Activated naive CD4-positive, alpha-beta T cell treated with anti-CD3 and anti-CD28 coated beads for 36 hours (primary cell): ENCODE measurements around the gene UGT1A6. TPM values are rescaled to one million over a fixed set of nuclear protein-coding genes. Genes with fewer than 3 reads are reported as not detected.

Source experiments
- CTCF ChIA-PET: fragments of 350-600 bp; sonication (Branson Sonifier 250); formaldehyde crosslinking; loops from one replicate; lab custom pipeline; 2021; ENCODE audit warnings: antibody characterized with exemption; lab: Charles Lee
- DNase-seq: peaks from one replicate; pipeline ENCODE4 v3.0.0-alpha.2; 2020
- H3K27ac Mint-ChIP-seq: one replicate; pipeline ENCODE4 v1.8.0; 2021; ENCODE audit warnings: mild to moderate bottlenecking, mixed read lengths
- H3K27me3 Mint-ChIP-seq: one replicate; pipeline ENCODE4 v1.8.0; 2021; ENCODE audit warnings: low read depth, mixed read lengths
- H3K36me3 Mint-ChIP-seq: one replicate; pipeline ENCODE4 v1.8.0; 2021; ENCODE audit warnings: low read depth, mixed read lengths
- H3K4me1 Mint-ChIP-seq: one replicate; pipeline ENCODE4 v1.8.0; 2021; ENCODE audit warnings: low read depth, mixed read lengths
- H3K4me3 Mint-ChIP-seq: one replicate; pipeline ENCODE4 v1.8.0; 2021; ENCODE audit warnings: mild to moderate bottlenecking, moderate library complexity, mixed read lengths
- H3K9me3 Mint-ChIP-seq: one replicate; pipeline ENCODE4 v1.8.0; 2021; ENCODE audit warnings: mixed read lengths
- intact Hi-C: fragments of 100-400 bp; cut with micrococcal nuclease; formaldehyde crosslinking; loops from one replicate; pipeline ENCODE4 v1.15.1; 2023
- total RNA-seq, 2 experiments: library from RNA; stranded (reverse); gene quantifications; one replicate each; pipeline ENCODE4 v1.2.3, GENCODE V29; 2021

UGT1A6 gene
- total RNA-seq, 2 experiments from 2014 or later = not detected

DNA sequence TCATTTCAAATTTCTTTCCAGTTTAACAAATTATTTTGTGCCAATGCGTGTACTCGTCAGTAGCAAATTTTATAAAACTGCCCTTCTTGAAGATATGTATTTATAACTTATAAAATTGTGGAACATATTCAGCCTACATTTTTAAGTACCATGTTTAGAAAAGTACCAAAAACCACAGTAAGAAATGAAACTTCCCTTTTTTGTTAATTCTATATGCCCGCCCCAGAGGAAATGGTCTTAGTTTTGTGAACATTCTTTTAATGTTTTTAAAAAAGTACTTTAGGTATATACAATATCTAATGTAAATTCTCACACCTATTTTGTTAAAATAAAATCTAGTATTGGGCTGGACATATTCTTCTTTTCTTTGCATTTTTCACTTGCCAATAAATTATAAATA, 19.8 kb upstream of the UGT1A6 start:
- intact Hi-C loops = no loop called here
- CTCF ChIA-PET = no interaction called here

GRCh38 chr2:233673896-233674295, 18.8 kb upstream of the UGT1A6 start:
- no peaks in the 10 kb centered on the region for H3K4me1 Mint-ChIP-seq
- CTCF ChIA-PET = no interaction called here
- H3K27me3 Mint-ChIP-seq = peaks cover 13% of the 10 kb centered on the region
- H3K27ac Mint-ChIP-seq = no peak overlapping the region
- no peaks in the 10 kb centered on the region for H3K36me3 Mint-ChIP-seq
- H3K9me3 Mint-ChIP-seq = no peaks in the 10 kb centered on the region
- DNase-seq = no peak
- H3K4me3 Mint-ChIP-seq = no peak overlapping the region
- intact Hi-C loops = no loop called here

More for the DNA sequence above, 19.8 kb upstream of the UGT1A6 start:
- Mint-ChIP-seq H3K9me3 (peaks cover 4% of the 10 kb centered on the region), H3K27me3 (peaks cover 21% of the 10 kb centered on the region), H3K4me3 (no peak overlapping the region), H3K36me3 (no peaks in the 10 kb centered on the region), H3K27ac (no peak overlapping the region), H3K4me1 (no peaks in the 10 kb centered on the region)
- no peak for DNase-seq

GRCh38 chr2:233674314-233674713, 18.4 kb upstream of the UGT1A6 start:
- CTCF ChIA-PET = no interaction called here
- H3K27me3 Mint-ChIP-seq = peaks cover 13% of the 10 kb centered on the region
- no peak overlapping the region for H3K4me3 Mint-ChIP-seq
- H3K9me3 Mint-ChIP-seq = no peaks in the 10 kb centered on the region
- H3K4me1 Mint-ChIP-seq = no peaks in the 10 kb centered on the region
- H3K27ac Mint-ChIP-seq = no peak overlapping the region
- no peak for DNase-seq
- intact Hi-C loops = no loop called here
- no peaks in the 10 kb centered on the region for H3K36me3 Mint-ChIP-seq

DNA sequence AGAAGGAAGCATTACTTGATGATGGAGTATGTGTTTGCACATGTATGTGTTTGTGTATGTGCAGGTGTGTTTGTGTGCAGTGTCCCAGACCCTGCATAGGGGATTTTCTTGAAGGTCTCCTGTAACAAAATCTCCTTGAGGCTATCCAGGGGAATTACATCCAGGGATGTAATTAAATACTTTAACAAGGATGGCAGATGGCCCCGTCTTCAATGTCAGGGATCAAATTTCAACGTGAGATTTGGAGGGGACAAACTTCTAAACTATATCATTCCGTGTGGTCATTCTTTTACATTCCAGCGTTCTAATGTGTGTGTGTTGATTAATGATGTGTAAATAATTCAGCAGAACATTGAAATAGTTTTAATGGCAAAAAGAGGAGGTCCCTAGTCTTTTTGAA, 17.7 kb upstream of the UGT1A6 start:
- Mint-ChIP-seq H3K27me3 (peaks cover 11% of the 10 kb centered on the region), H3K27ac (no peak overlapping the region), H3K36me3 (no peaks in the 10 kb centered on the region), H3K4me3 (no peak overlapping the region), H3K9me3 (no peaks in the 10 kb centered on the region), H3K4me1 (no peaks in the 10 kb centered on the region)
- CTCF ChIA-PET = no interaction called here
- intact Hi-C loops = no loop called here
- DNase-seq = no peak

DNA sequence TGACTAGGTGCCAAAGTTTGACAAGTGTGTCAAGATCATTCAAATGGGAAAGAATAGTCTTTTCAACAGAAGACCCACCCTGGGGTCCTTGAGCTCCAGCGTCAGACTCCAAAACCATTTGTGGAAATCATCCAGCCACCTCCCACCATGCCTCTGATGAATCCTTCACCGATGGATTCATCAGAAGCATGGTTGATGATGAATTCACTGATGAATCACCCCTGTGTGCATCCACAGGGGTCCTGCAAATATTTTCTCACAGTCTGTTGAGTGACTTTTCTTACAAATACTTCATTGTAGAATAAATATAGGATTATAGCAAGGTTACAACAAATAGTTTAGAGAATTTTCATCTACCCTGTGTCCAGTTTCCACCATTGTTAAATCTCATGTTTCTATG, 16.6 kb upstream of the UGT1A6 start:
- CTCF ChIA-PET = no interaction called here

GRCh38 chr2:233679196-233679595, 13.5 kb upstream of the UGT1A6 start:
- H3K36me3 Mint-ChIP-seq = no peaks in the 10 kb centered on the region
- DNase-seq = no peak
- H3K4me3 Mint-ChIP-seq = no peak overlapping the region
- no peak overlapping the region for H3K27ac Mint-ChIP-seq
- CTCF ChIA-PET = no interaction called here
- no peaks in the 10 kb centered on the region for H3K4me1 Mint-ChIP-seq
- intact Hi-C loops = no loop called here
- no peaks in the 10 kb centered on the region for H3K27me3 Mint-ChIP-seq
- no peaks in the 10 kb centered on the region for H3K9me3 Mint-ChIP-seq

More for the DNA sequence above, 16.6 kb upstream of the UGT1A6 start:
- Mint-ChIP-seq H3K4me1 (no peaks in the 10 kb centered on the region), H3K27me3 (peaks cover 2% of the 10 kb centered on the region), H3K9me3 (no peaks in the 10 kb centered on the region), H3K27ac (no peak overlapping the region), H3K36me3 (no peaks in the 10 kb centered on the region), H3K4me3 (no peak overlapping the region)
- no peak for DNase-seq
- intact Hi-C loops = no loop called here

GRCh38 chr2:233680361-233681045, 12.2 kb upstream of the UGT1A6 start:
- intact Hi-C loops = no loop called here
- Mint-ChIP-seq H3K9me3 (no peaks in the 10 kb centered on the region), H3K27ac (no peak overlapping the region), H3K27me3 (no peaks in the 10 kb centered on the region), H3K4me1 (no peaks in the 10 kb centered on the region), H3K36me3 (no peaks in the 10 kb centered on the region), H3K4me3 (no peak overlapping the region)
- CTCF ChIA-PET = no interaction called here
- DNase-seq = no peak

- intact Hi-C loops = no loop called here
- Mint-ChIP-seq H3K4me1 (no peaks in the 10 kb centered on the region), H3K36me3 (no peaks in the 10 kb centered on the region), H3K27ac (no peak within 1 kb of the TSS), H3K4me3 (no peak within 1 kb of the TSS), H3K27me3 (no peaks in the 10 kb centered on the region), H3K9me3 (no peaks in the 10 kb centered on the region)
- DNase-seq = no peak
- CTCF ChIA-PET = interaction anchor here (0.6 to 0.7 kb wide), 2 partner anchors 9 to 533 kb away, joined by 3 to 4 read pairs; no protein-coding TSS in a partner anchor
Observed at GRCh38 chr2:233681521-233682099, 11.1 kb upstream of the UGT1A6 start, which contains the start of gene UGT1A7. Gene UGT1A7, plus strand, starts transcription at chr2:233681901. Its CDS starts 37 bp downstream, at chr2:233681938.

GRCh38 chr2:233684640-233685039, 8.1 kb upstream of the UGT1A6 start:
- H3K9me3 Mint-ChIP-seq = no peaks in the 10 kb centered on the region
- no peak for DNase-seq
- no peak overlapping the region for H3K27ac Mint-ChIP-seq
- H3K4me1 Mint-ChIP-seq = no peaks in the 10 kb centered on the region
- no peaks in the 10 kb centered on the region for H3K36me3 Mint-ChIP-seq
- H3K27me3 Mint-ChIP-seq = peaks cover 3% of the 10 kb centered on the region
- no peak overlapping the region for H3K4me3 Mint-ChIP-seq
- intact Hi-C loops = no loop called here
- CTCF ChIA-PET = no interaction called here

DNA sequence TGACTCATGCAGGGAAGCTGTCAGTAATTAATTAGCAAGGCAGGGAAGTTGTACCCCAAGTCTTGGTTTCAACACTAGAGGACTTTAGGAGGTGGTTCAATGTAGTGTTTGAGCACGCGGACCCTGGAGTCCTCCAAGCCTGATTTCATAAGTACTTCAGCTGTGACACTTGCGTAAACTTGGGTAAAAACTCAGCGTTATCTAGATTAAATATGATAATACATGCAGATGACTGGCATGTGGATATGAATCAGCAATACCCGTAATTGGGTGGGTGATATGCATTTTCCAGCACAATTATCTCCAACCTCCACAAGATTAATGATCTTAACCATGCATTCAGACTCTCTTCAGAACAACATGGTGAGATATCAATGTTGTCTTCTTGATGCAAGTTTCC, 5.8 kb upstream of the UGT1A6 start:
- no peaks in the 10 kb centered on the region for H3K4me1 Mint-ChIP-seq
- H3K9me3 Mint-ChIP-seq = no peaks in the 10 kb centered on the region
- intact Hi-C loops = no loop called here
- H3K27ac Mint-ChIP-seq = no peak overlapping the region
- no peaks in the 10 kb centered on the region for H3K36me3 Mint-ChIP-seq
- H3K27me3 Mint-ChIP-seq = peaks cover 3% of the 10 kb centered on the region
- no peak for DNase-seq
- CTCF ChIA-PET = no interaction called here
- H3K4me3 Mint-ChIP-seq = no peak overlapping the region

DNA sequence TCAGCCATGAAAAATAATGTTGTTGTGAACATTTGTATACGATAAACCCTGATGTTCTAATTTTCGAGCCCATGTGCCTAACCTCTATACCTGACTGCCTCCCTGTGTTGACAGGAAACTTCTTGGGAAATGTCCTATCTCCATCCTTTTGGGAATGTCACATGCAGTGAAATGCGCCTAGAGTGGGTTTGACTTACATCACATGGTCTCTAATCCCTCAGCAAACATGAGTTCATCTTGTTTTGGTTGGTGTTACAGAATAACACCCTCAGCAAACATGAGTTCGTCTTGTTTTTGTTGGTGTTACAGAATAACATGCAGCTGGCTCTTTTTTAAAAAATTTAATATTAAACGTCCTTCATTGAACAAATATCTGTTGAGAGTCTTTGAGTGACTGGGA, 4.3 kb upstream of the UGT1A6 start:
- Mint-ChIP-seq H3K27ac (no peak overlapping the region), H3K4me3 (no peak overlapping the region), H3K9me3 (no peaks in the 10 kb centered on the region), H3K4me1 (no peaks in the 10 kb centered on the region), H3K36me3 (no peaks in the 10 kb centered on the region), H3K27me3 (peaks cover 3% of the 10 kb centered on the region)
- DNase-seq = no peak
- intact Hi-C loops = no loop called here
- CTCF ChIA-PET = no interaction called here

DNA sequence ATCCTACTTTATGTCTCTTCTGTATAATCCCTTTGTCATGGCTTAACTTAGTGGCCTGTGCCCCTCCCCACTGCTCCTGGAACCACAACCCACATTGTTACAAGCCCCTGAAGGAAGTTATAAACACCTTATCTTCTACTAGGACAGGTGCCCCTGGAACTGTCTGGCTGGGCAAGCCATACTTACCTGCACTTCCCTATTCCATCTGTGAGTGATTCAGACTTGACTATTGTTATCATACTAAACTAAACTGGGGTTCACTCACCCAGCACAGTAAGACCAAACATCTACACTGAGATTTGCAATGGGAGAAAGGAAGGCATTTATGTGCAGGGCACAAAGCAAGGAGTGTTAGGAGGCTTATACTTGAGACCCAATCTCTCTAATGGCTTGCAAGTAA, 3.7 kb upstream of the UGT1A6 start:
- intact Hi-C loops = no loop called here
- H3K4me3 Mint-ChIP-seq = no peak overlapping the region
- CTCF ChIA-PET = no interaction called here
- no peak overlapping the region for H3K27ac Mint-ChIP-seq
- H3K36me3 Mint-ChIP-seq = no peaks in the 10 kb centered on the region
- H3K4me1 Mint-ChIP-seq = no peaks in the 10 kb centered on the region
- H3K9me3 Mint-ChIP-seq = no peaks in the 10 kb centered on the region
- DNase-seq = no peak
- peaks cover 3% of the 10 kb centered on the region for H3K27me3 Mint-ChIP-seq

DNA sequence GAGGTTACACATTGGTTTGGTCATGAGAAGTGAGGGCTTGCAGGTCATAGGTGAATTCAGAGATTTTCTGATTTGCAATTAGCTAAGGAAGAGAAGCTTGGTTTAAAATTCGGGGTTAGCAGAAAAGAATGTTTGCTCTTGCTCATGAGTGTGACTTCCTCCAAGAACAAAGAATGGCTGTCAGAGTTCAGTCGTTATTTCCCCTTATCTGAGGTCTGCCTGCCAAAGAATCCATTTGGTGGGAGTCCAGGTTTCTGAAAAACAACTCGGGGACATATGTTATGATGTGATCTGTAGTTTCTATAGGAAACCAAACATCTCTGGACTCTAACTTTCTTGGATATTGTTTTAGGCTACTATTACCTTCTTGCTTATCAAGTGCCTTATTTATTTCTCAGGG, 3.2 kb upstream of the UGT1A6 start:
- Mint-ChIP-seq H3K27ac (no peak overlapping the region), H3K36me3 (no peaks in the 10 kb centered on the region), H3K9me3 (no peaks in the 10 kb centered on the region), H3K27me3 (peaks cover 3% of the 10 kb centered on the region), H3K4me1 (no peaks in the 10 kb centered on the region), H3K4me3 (no peak overlapping the region)
- intact Hi-C loops = no loop called here
- CTCF ChIA-PET = no interaction called here
- DNase-seq = no peak
